ENCODE results near the gene PSMA4. TPM values are rescaled to one million over a fixed set of nuclear protein-coding genes. Genes with fewer than 3 reads are reported as not detected.
"Not testable (repeated sequence)": the region's sequence is repeated elsewhere in the genome, so short reads cannot be mapped to it uniquely, and the experiment has no call there.

Gene PSMA4
- total RNA-seq, 1 donor from 2014 or later, result 283 TPM

DNA sequence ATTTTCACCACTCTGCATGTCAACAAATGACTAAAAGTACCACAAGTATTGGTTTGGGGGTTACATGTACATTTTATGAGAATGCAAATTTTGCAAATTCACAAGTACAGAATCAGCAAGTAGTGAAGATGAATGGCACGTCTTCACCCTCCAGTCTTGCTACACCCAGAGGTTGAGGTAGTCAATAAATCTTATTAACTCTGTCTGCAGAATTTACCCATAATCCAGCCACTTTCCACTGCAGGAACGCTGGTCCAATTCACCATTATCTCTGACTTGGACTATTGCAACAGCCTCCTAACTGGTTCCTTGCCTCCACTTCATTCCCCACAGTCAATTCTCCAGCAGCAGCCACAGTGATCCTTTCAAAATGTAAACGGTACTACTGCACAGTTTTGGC is 10.6 kb downstream of the PSMA4 start:
- DNase-seq (ENCODE audit: low read depth, low spot score), result no peak

- no peak for DNase-seq (ENCODE audit: low read depth, low spot score)
These were observed 11.7 kb downstream of the PSMA4 start for GRCh38 chr15:78551902-78552301.

GRCh38 chr15:78552597-78552996 is 12.4 kb downstream of the PSMA4 start:
- no peak for DNase-seq (ENCODE audit: low read depth, low spot score)

DNA sequence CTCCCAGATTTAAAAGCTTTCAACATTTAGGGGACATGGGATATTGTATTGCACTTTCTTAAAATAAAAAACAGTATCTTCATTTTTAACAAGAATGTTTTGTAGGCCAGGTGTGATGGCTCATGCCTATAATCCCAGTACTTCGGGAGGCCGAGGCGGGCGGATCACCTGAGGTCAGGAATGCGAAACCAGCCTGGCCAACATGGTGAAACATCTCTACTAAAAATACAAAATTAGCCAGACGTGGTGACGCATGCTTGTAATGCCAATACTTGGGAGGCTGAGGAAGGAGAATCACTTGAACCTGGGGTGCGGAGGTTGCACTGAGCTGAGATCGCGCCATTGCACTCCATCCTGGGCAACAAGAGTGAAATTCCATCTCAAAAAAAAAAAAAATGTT is 20.0 kb downstream of the PSMA4 start:
- DNase-seq (ENCODE audit: low read depth, low spot score), result not testable (repeated sequence)

DNA sequence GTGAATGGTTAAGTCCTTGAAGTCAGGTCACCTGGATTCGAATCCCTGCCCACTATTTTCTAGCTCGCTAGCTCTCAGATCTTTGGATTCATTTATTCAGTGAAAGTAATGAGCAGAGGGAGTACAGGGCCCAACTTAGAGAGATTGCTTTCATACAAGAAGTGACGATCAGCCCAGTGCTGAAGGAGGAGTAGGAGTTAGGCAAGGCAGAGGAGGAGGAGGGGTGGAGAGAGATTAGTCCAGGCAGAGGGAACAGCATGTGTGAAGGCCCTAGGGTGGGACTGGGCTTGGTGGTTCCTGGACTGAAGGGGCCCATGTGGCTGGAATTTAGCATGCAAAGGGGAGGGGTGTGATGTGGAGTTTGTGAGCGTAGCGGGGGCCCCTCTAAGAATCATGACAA is 21.2 kb downstream of the PSMA4 start:
- no peak for DNase-seq (ENCODE audit: low read depth, low spot score)

GRCh38 chr15:78563092-78563491 is 22.8 kb downstream of the PSMA4 start:
- DNase-seq (ENCODE audit: low read depth, low spot score), result no peak

DNA sequence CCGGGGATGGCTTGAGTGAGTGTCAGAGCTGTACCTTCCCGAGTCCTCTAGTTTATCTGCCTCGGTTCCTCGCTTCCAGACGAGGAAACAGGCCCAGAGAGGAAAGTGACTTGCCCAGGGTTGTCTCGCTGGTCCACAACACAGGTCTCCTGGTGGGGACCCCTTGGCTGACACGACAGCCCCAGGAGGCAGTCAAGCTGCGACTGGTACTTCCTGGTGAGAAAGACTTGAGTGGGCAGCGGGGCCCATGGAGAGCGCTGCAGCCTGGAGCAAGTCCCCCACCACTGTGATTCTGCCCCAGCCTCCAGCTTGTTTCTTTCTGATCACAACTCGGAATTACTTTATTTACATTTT is 24.5 kb downstream of the PSMA4 start:
- DNase-seq (ENCODE audit: low read depth, low spot score), result no peak

DNA sequence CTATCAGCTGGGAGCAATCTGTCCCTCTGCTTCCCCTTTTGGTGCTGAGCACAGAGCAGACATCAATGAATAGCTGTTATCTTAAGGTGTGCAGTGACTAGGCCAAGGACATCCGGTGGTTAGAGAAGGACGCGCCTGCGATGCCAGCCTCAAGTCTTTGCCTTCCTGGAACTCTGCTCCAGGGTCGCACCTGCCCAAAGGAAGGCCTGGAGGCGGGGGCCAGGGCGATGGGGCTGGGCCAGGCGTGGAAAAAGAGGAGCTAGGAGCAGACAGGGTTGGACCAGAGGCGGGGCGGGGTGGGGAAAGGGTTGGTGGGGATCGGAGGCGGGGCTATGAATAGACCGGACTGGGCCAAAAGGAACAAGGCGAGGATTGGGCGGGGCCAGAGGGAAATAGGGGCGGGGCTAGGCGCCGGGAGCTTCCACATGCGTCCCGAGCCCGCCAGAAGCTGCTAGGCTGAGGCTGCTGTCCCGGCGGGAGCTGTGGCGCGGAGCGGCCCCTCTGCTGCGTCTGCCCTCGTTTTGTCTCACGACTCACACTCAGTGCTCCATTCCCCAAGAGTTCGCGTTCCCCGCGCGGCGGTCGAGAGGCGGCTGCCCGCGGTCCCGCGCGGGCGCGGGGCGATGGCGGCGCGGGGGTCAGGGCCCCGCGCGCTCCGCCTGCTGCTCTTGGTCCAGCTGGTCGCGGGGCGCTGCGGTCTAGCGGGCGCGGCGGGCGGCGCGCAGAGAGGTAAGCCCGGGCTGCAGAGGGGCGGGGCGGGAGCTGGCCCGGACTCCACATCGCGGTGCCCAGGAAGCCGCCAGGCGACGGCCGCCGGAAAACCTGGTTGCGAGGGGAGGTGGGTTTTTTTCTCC is 25.1 kb downstream of the PSMA4 start, which contains the start of gene CHRNA5:
CHRNA5 (plus strand) TSS at position 424 of the 854 bp plus-strand sequence; CDS start at position 624, 200 bp downstream.
- peak; percentile 27 for DNase-seq (ENCODE audit: low read depth, low spot score)

GRCh38 chr15:78565951-78566774 is 25.9 kb downstream of the PSMA4 start:
- DNase-seq (ENCODE audit: low read depth, low spot score), result no peak

DNA sequence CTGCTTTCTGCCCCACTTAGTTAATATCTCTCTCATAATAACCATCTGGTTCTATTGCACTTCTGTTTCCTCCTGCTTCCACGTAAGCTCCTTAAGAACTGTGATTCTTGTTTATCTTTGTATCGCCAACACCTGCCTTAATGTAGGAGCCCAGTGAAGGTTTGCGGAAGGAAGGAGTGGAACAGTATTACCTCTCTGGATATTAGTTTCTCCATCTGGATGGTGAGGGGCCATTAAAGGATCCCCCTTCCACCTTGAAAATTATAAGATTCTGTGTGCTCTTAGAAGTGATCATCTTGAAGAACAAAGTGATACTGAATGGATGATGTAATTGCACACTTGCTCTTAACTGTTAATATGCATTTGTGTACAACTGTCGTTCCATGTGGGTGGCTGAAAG is 27.3 kb downstream of the PSMA4 start:
- DNase-seq (ENCODE audit: low read depth, low spot score), result no peak

GRCh38 chr15:78570710-78571109 is 30.5 kb downstream of the PSMA4 start:
- DNase-seq (ENCODE audit: low read depth, low spot score), result no peak

DNA sequence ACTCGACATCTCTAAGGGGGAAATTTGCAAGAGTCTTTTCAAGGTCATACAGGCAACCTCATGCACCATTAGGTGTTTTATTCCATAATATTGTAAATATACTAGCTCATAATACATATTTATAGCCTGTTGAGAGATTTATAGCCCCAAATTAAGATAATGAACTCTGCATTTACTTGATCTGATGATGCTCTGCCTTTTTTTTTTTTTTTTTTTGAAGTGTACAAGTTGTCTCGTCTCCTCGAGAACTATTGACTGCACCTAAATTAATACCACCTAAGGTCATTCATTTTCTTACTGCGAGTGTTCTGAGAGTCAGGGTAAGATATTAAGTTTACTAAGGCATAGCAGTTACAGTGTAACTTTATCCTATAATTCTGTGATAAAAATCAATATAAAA is 31.1 kb downstream of the PSMA4 start:
- no peak for DNase-seq (ENCODE audit: low read depth, low spot score)

- no peak for DNase-seq (ENCODE audit: low read depth, low spot score)
These were observed 33.2 kb downstream of the PSMA4 start for GRCh38 chr15:78573416-78573815.

DNA sequence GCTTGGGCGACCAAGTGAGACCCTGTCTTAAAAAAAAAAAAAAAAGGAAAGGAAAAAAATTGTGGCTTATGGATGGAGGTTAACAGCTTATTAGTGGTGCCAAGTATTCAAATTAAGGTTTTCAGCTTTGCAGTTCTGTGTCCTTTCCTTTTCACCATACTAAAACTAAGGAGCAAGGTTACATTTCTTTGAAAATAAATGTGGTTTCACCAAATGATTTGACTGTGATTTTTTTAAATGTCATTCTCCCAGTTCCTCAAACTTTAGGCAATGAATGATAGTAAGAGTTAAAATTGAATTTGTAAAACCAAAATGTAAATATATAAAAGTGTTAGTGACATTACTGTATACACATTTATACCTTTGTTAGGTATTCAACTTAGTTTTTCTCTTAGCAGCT is 34.7 kb downstream of the PSMA4 start:
- no peak for DNase-seq (ENCODE audit: low read depth, low spot score)

DNA sequence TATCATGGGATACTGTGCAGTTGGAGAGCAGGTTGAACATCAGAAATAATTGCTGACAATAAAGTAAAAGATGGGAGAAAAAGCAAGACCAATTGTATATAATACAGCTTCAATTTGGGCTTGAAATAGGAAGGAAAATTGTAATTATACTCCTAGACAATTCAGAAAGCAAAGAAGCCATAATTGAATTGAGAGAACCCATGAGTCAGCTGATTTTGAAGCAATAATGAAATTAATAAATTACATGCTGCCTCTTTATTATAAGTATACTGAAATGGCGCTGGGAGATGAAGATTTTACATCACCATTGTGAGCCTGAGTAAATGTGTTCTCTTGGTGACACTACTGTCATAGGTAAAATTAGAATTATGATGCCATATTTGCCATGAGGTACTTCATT is 57.3 kb downstream of the PSMA4 start:
- no peak for DNase-seq (ENCODE audit: low read depth, low spot score)

DNA sequence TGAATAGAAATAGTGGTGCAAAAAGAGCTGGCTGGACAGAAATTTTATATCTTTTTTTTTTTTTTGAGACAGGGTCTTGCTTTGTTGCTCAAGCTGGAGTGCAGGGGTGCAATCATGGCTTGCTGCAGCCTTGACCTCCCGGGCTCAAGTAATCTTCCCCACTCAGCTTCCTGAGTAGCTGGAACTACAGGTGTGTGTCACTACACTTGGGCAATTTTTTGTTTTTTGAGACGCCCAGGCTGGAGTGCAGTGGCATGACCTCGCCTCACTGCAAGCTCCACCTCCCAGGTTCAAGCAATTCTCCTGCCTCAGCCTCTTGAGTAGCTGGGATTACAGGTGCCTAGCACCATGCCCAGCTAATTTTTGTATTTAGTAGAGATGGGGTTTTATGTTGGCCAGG is 58.1 kb downstream of the PSMA4 start:
- no peak for DNase-seq (ENCODE audit: low read depth, low spot score)

DNA sequence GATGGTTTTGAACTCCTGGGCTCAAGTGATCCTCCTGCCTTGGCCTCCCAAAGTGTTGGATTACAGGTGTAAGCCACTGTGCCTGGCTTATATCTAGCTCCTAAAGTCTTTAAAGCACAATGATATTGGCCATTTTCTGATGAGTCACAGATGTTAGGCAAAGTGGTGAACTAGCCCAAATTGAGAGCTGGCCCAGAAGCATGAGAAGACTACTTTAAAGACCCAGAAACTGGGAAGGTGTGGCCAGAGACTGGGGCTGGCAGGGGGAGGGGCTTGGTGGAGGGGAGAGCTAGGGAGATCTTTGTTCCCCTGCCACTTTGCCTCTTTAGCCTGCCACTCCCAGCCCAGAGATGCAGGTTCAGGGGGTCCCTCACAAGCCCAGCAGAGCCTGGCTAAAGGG is 58.9 kb downstream of the PSMA4 start:
- no peak for DNase-seq (ENCODE audit: low read depth, low spot score)

Other genes with a start within 250 kb of the PSMA4 start
- 91.5 and 95.4 TPM in 2 replicates for gene SKIC8, start 240.8 kb upstream of the PSMA4 start, total RNA-seq
- gene CRABP1, start 200.1 kb upstream of the PSMA4 start, total RNA-seq, result not detected in 2 replicates
- 21.4 and 23.5 TPM in 2 replicates for gene IREB2, start 102.2 kb upstream of the PSMA4 start, total RNA-seq
- 2.3 and 2.6 TPM in 2 replicates for gene HYKK, start 32.9 kb upstream of the PSMA4 start, total RNA-seq
- 6.2 and 8.8 TPM in 2 replicates for gene CHRNA5, start 25.1 kb downstream of the PSMA4 start, total RNA-seq
- gene CHRNA3, start 80.6 kb downstream of the PSMA4 start, total RNA-seq, result not detected in 2 replicates
- not detected in 2 replicates for gene CHRNB4, start 100.8 kb downstream of the PSMA4 start, total RNA-seq

Data from pulmonary artery endothelial cell (primary cell).